ENCODE data around the gene RNF144B. TPM values are rescaled to one million over a fixed set of nuclear protein-coding genes. Genes with fewer than 3 reads are reported as not detected.

RNF144B gene
- total and polyA plus RNA-seq, 2 of the 8 experiments (the other 6 are each of a cell fraction or from before 2014, with no cell fraction given), result 1.8 to 11.2 TPM

DNA sequence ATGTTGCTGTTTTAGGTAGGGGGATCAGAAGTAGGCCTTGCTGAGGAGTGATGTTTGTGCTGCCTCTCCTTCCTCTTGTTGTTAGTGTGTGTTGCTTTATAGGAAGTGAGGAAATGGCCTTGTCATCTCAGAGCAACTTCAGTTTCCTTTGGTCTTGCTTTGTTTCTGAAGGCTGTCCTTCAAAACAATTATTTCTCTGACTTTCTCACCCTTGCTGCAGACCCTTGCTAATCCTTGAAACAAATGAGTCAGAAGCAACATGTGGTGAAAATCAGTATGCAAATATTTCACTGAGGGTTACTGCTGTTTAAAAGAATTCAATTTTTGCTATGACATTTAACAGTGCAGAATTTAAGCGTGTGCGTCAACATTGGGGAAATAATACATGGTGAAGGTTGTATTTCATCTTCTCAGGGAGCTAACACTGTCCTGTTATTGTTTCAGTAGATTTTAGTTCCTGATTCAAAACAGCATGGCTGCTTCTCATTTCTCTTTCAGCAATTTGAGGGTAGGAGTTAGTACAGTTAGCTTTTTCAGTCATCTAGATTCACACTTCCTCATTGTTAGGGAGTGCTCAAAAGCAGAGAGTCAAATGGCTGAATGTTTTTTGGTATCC lies 13.8 kb downstream of the RNF144B start:
- Histone ChIP-seq H3K9ac (replicated peaks in 1 of 4; ENCODE audit: extremely low read depth in 1 of 4, low read depth in 3 of 4, low read length in 3 of 4) (no peak overlapping the region), H3K27me3 (replicated peaks in 1 of 4; ENCODE audit: control insufficient read depth in 3 of 4, extremely low read depth in 1 of 4, insufficient read depth in 3 of 4, low read length in 3 of 4) (no peaks in the 10 kb centered on the region), H3K9me3 (ENCODE audit: insufficient read depth in 2 of 2, low read depth in 1 of 2, low read length in 1 of 2) (no peaks in the 10 kb centered on the region), H2BK15ac (ENCODE audit: low read length) (no peak overlapping the region), H4K20me1 (replicated peaks in 1 of 2; ENCODE audit: control insufficient read depth in 1 of 2, insufficient read depth in 2 of 2, low read length in 2 of 2) (no peaks in the 10 kb centered on the region), H2BK20ac (ENCODE audit: low read length) (no peak overlapping the region), H2AK5ac (ENCODE audit: low read depth, low read length) (no peak overlapping the region), H2BK120ac (replicated peaks; ENCODE audit: low read depth, low read length) (no peak overlapping the region), H3K4me1 (replicated peaks in 1 of 4; ENCODE audit: control insufficient read depth in 3 of 4, insufficient read depth in 4 of 4, low read length in 3 of 4) (peaks cover 2 to 9% (median 6%) of the 10 kb centered on the region in 4 experiments), H2BK5ac (ENCODE audit: low read depth, low read length) (no peak overlapping the region), H3K27ac (ENCODE audit: low read depth, low read length) (no peak overlapping the region), H3K23ac (ENCODE audit: insufficient read length) (no peak overlapping the region), H2AFZ (ENCODE audit: low read length) (no peak overlapping the region), H3K4ac (replicated peaks; ENCODE audit: insufficient read length, low read depth, low read length) (no peak overlapping the region), H3K79me2 (ENCODE audit: control insufficient read depth in 1 of 2, insufficient read depth in 2 of 2, low read length in 2 of 2) (peaks cover 0 to 13% of the 10 kb centered on the region in 2 experiments; a peak in 2 of 4 replicates), H3K4me3 (ENCODE audit: extremely low read depth in 1 of 4, insufficient read depth in 2 of 4, low read depth in 3 of 4, low read length in 4 of 4) (no peak overlapping the region), H3K4me2 (ENCODE audit: insufficient read depth in 1 of 2, low read depth in 2 of 2, low read length in 2 of 2) (no peak overlapping the region), H3K36me3 (ENCODE audit: control insufficient read depth in 2 of 4, insufficient read depth in 4 of 4, low read length in 3 of 4) (no peaks in the 10 kb centered on the region; a peak in 1 of 8 replicates), H4K8ac (ENCODE audit: extremely low read depth, insufficient read depth, low read length) (no peak overlapping the region), H4K91ac (replicated peaks; ENCODE audit: insufficient read length, low read length) (no peak overlapping the region), H3K18ac (ENCODE audit: extremely low read depth, low read length) (no peak overlapping the region), H3K79me1 (ENCODE audit: low read depth, low read length) (no peaks in the 10 kb centered on the region), H3K23me2 (ENCODE audit: low read depth, low read length) (no peaks in the 10 kb centered on the region), H4K5ac (ENCODE audit: insufficient read length, low read depth, low read length) (no peak overlapping the region), H3K14ac (ENCODE audit: insufficient read length) (no peak overlapping the region), H2BK12ac (ENCODE audit: low read depth, low read length) (no peak overlapping the region), H3K56ac (replicated peaks; ENCODE audit: insufficient read length, low read depth, low read length) (no peak overlapping the region)
- WGBS, 2 experiments (ENCODE audit: extremely low coverage in 1 of 2, insufficient coverage in 1 of 2, insufficient read length in 1 of 2, insufficient replicate concordance in 2 of 2, low coverage in 1 of 2, low lambda C conversion rate in 2 of 2, missing lambda C conversion rate in 1 of 2), result 89% methylated on average over 2 of the region's 2 CpGs; no CpG with 5 or more reads in 1 of the 2 experiments
- FAIRE-seq (no peak), DNase-seq (ENCODE audit: low read depth in 1 of 2, low spot score in 2 of 2) (no peak)
- CTCF ChIA-PET (ENCODE audit: partially characterized antibody), result interaction anchor here (0.6 kb wide), 1 partner anchor 9 kb away, joined by 3 read pairs; no protein-coding TSS in a partner anchor
- POLR2A ChIA-PET (ENCODE audit: partially characterized antibody), result interaction anchor here (0.8 kb wide), 1 partner anchor 14 kb away, joined by 3 read pairs; the partner anchor contains the start of gene RNF144B
- TF ChIP-seq KDM1A (IDR thresholded peaks at IDR 0.05; ENCODE audit: borderline replicate concordance, low read length), result no peak
- no peak for TF ChIP-seq SIX5 (IDR thresholded peaks at IDR 0.05; ENCODE audit: low read depth, low read length)
- no peak for TF ChIP-seq TBP (IDR thresholded peaks at IDR 0.05; ENCODE audit: low read depth, low read length)
- no peak for TF ChIP-seq ASH2L (IDR thresholded peaks at IDR 0.05; ENCODE audit: low read length)
- TF ChIP-seq BACH1 (IDR thresholded peaks at IDR 0.05; ENCODE audit: low read length), result no peak
- no peak for TF ChIP-seq SIRT6 (IDR thresholded peaks at IDR 0.05; ENCODE audit: low read length)
- TF ChIP-seq TCF12 (IDR thresholded peaks at IDR 0.05; ENCODE audit: low read depth, low read length), result no peak
- no peak for TF ChIP-seq CREB1 (IDR thresholded peaks at IDR 0.05)
- TF ChIP-seq POLR2A (IDR thresholded peaks at IDR 0.05; ENCODE audit: control extremely low read depth in 1 of 2, low read depth in 2 of 2, low read length in 2 of 2), result no peak
- no peak for TF ChIP-seq RFX5 (IDR thresholded peaks at IDR 0.05; ENCODE audit: borderline replicate concordance, low read depth, low read length)
- TF ChIP-seq MAFK (IDR thresholded peaks at IDR 0.05; ENCODE audit: low read depth, low read length), result no peak
- TF ChIP-seq SIN3A (conservative IDR thresholded peaks at IDR 0.05 in 1 of 2, IDR thresholded peaks at IDR 0.05 in 1 of 2; ENCODE audit: low read depth in 1 of 2, low read length in 2 of 2), result no peak

All from H1 (cell line).